Activated T-cell treated with anti-CD3 and anti-CD28 coated beads for 24 hours (primary cell): ENCODE results near the gene ATXN1L.
A peak's percentile ranks its signal among the peaks of the same experiment; 100 is the strongest.
"Not testable (repeated sequence)": the region's sequence is repeated elsewhere in the genome, so short reads cannot be mapped to it uniquely, and the experiment has no call there.

Experiments
- DNase-seq: peaks from one replicate; pipeline ENCODE4 v3.0.0-alpha.2; 2020; ENCODE audit warnings: low read depth

ATXN1L gene, protein sequence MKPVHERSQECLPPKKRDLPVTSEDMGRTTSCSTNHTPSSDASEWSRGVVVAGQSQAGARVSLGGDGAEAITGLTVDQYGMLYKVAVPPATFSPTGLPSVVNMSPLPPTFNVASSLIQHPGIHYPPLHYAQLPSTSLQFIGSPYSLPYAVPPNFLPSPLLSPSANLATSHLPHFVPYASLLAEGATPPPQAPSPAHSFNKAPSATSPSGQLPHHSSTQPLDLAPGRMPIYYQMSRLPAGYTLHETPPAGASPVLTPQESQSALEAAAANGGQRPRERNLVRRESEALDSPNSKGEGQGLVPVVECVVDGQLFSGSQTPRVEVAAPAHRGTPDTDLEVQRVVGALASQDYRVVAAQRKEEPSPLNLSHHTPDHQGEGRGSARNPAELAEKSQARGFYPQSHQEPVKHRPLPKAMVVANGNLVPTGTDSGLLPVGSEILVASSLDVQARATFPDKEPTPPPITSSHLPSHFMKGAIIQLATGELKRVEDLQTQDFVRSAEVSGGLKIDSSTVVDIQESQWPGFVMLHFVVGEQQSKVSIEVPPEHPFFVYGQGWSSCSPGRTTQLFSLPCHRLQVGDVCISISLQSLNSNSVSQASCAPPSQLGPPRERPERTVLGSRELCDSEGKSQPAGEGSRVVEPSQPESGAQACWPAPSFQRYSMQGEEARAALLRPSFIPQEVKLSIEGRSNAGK

GRCh38 chr16:71845639-71846430, at the start of gene ATXN1L:
Gene ATXN1L (plus strand): TSS chr16:71845976. CDS start chr16:71849741, 3,765 bp downstream.
- peak; percentile 91 for DNase-seq

DNA sequence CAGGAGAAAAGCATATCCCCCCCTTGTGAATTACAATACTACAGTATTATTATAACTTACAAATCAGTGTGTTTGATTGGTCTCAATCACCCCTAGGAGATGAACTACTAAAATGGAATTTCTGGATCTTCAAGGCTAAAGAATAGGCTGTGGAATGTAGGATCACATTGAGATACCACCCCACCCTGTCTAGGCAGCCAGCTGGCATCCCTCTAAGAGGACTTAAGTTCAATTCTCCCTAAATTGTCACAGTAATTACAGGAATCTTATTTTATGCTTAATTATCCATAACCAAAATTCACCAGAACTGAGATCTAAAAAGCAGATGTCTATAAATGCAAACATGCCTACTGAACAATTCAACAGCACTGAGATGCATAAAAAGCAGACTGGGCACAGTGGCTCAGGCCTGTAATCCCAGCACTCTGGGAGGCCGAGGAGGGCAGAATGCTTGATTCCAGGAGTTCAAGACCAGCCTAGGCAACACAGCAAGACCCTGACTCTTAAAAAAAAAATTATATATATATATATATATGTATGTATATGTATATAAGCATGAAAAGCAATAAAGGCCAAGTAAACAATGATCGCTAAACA, 49.2 kb upstream of the ATXN1L start:
- no peak for DNase-seq

DNA sequence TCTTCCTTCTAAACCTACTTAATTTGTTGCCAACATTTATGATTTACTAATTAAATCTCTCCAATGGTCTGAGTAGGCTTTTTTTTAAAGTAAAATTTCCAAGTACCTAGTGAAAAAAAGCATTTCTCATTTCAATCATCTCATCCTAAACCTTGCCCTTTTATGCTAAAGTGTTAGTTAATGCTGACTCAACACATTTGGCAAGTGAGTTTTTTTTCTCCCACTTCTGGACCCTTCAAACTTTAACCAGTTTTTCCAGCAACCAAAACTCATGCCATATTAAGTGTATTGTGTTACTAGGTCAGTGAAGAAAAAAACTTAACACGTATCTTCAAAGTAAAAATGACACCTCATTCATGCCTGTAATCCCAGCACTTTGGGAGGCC, 42.5 kb upstream of the ATXN1L start:
- DNase-seq, result no peak

- peak; percentile 41 for DNase-seq
Observed at GRCh38 chr16:71807905-71808592, 37.7 kb upstream of the ATXN1L start.

DNA sequence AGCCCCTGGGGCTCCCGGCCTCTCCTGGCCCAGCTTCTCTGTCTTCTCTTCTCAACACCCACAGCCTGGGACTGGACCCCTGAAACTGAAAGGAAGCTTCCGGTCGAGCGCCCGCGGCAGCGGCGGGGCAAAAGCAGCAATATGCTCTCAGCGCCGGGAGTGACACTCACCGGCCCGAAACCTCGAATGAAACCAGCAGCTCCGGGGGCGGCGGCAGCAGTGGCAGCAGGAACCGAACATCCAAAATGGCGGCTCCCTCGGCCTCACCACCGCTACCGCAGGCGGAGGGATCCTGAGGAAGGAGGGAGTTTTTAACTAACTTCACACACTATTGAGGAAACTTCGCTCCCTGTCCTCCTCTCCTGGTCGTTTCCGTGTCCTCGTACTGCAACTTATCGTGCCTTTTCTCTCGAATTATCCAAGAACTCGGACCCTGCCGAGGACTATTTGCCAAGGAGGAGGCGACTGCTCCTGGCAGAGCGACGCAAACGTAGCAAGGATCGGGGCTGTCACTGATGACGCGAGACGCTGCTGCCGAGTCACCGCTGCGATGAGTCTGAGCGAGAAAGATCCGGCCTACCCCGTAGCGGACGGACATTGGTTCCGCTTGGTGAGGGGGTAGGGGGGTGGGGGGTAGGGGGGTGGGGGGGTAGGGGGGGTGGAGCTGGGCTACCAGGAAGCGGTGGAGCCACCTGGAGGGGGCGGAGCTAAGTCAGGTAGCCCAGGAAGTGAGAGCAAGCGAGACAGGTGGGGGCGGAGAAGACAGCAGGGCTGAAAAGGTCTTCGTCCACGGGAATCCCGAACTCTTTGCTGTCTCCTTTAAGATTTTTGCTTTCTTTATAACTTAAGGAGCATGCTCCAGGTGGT, 37.0 kb upstream of the ATXN1L start, which contains the start of gene AP1G1:
Gene AP1G1, minus strand, starts transcription at position 242 of the 867 bp plus-strand sequence. CDS start 19,355 bp downstream, outside the sequence.
- peak; percentile 88 for DNase-seq

DNA sequence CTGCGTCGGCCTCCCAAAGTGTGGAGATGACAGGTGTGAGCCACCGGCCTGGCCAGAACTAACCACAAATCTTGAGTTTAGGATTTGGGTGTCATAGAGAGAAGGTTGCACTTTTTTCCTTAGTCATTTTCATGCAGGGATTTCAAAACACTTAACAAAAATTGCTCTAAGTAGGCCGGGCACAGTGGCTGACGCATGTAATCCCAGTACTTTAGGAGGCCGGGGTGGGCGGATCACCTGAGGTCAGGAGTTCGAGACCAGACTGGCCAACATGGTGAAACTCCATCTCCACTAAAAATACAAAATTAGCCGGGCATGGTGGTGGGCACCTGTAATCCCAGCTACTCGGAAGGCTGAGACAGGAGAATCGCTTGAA, 35.6 kb upstream of the ATXN1L start:
- DNase-seq, result not testable (repeated sequence)

GRCh38 chr16:71811261-71811803, 34.4 kb upstream of the ATXN1L start:
- DNase-seq, result no peak

DNA sequence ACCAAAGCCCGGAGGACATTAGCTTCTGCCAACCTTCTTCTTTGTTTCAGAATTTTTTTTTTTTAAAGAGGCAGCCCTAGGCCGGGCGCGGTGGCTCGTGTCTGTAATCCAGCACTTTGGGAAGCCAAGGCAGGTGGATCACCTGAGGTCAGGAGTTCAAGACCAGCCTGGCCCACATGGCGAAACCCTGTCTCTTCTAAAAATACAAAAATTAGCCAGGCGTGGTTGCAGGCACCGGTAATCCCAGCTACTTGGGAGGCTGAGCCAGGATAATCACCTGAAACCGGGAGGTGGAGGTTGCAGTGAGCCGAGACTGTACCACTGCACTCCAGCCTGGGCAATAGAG, 28.6 kb upstream of the ATXN1L start:
- DNase-seq, result not testable (repeated sequence)

GRCh38 chr16:71826533-71827017, 19.2 kb upstream of the ATXN1L start:
- no peak for DNase-seq

DNA sequence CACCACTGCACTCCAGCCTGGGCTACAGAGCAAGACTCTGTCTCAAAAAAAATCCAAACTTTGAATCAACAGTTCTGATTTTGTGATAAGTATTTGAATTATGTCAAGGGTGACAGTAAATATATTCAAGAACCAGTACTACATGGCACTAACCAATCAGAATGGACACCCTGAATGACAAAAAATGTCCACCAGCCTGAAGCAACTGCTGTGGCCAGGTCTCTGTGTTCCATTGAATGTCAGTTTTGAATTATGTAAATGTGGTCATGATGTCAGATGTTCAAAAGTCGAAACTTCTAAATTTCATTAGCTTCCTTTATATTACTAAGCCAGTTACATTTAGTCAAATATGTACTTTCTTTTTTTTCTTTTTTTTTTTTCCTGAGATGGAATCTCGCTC, 15.4 kb upstream of the ATXN1L start:
- no peak for DNase-seq

DNA sequence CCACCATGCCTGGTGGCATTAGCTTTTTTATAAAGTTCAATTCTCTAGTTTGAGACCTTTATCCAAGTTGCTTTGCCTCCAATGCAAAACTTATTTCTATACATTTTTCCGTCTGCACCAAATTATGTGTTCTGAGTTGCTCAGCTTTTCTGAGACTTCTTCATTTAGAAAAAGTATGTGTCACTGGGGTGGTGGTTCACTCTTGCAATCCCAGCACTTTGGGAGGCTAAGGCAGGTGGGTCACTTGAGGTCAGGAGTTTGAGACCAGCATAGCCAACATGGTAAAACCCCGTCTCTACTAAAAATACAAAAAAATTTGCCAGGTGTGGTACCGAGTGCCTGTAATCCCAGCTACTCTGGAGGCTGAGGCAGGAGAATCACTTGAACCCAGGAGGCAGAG, 14.1 kb upstream of the ATXN1L start:
- DNase-seq, result not testable (repeated sequence)

GRCh38 chr16:71832112-71832511, 13.7 kb upstream of the ATXN1L start:
- DNase-seq, result not testable (repeated sequence)

DNA sequence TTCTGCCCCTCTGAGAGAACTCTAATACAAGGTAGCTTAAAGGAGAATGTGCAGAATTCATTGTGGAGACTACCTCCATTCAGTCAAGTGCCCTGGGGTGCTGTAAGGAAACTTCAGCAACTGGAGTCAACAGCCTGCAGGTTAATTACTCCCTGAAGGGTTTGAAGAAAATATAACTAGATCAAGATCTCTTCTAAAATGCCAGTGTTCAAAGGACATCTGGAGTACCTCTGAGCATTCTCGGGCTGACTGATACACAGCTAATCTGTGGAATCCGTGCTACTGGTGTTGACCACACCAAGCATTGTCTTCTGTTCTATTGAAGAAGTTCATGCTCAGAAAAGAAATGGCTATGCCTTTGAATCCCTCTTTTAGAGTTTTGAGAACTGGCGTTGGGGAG, 11.5 kb upstream of the ATXN1L start:
- no peak for DNase-seq

- DNase-seq, result no peak
Observed at GRCh38 chr16:71837150-71837549, 8.6 kb upstream of the ATXN1L start.

DNA sequence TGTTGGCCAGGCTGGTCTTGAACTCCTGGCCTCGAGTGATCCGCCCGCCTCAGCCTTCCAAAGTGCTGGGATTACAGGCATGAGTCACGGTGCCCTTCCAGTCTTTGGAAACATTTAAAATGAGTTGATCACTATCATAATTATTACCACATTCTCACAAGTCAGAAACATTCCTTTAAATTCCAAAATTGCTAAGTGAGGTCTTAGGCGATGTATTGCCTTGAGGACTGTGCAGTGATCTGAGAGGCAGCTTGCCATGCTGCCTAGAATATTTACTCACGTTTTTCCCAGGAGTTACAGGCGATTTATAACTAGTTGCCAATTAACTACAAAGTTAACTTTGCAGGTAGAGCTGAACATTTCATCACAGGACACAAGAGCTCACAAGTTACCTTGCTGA, 5.7 kb upstream of the ATXN1L start:
- no peak for DNase-seq

DNA sequence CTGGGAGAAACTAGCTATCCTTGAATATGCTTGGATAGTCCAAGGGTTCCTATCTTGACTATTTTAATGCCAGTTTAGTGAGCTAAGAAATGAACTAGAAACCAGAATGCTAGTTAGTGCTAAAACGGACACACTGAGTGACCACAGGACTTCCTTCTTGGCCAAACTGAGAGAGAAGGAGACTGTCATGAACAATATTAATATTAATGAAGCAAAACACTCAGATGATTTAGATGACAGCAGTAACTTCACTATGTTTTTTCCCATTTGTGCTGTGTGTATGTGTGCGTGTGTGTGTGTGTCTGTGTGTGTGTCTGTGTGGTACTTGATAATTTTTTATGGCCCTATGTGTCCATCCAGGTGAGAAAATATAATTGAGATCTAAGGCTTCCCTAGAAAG, 2.2 kb upstream of the ATXN1L start:
- DNase-seq, result no peak

- no peak for DNase-seq
Observed at GRCh38 chr16:71846431-71846830, 655 bp downstream of the ATXN1L start.

DNA sequence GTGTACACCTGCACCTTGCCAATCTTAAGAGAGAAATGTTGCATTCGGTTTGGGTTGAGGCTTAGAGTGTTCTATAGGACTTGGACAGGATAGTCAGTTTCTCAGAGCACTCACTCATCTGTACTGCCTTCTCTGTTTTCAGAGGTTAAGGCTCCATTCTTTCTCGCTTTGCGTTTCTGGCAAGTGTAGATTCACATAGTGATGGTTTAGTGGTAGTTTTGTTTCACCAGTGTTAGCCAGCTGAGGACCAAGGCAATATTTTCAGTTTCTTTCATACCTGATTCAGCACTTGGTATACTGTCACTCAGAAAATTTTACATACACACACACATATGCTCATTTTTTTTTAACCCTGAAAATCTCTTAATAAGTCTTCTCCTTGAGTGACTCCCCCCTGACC, 1.3 kb downstream of the ATXN1L start:
- no peak for DNase-seq

DNA sequence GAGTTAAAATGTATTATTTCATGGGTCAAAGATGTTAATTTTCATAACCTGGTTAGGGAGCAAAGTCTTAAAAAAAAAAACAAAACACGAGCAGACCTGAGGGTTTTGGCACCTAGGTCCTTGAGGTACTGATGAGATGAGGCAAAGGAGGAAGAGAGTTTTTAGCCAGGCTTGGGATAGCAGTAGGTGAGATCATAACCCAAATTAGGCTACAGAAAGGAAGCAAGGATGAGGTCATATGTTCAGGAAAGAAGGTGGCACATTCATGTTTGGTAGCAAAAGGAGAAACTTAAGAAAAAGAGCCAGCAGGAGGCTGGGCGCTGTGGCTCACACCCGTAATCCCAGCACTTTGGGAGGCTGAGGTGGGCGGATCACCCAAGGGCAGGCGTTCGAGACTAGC, 2.8 kb downstream of the ATXN1L start:
- DNase-seq, result no peak

DNA sequence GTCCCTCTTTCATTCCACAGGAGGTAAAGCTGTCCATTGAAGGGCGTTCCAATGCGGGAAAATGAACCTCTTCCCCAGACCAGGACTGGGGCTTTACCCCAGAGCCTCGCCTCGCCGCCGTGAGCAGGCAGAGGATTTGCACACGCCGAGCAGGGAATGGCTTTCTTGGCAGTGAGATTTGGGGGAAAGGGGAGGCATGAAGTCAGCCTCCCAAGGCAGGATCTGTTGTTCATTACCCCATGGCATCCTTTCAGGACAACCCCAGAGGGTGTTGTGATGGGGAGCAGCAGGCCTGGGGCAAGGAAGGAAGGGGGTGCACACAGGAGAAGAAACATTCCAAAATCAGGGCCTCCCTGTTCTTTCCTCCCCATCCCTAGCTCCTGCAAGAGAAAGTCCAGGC, 6.0 kb downstream of the ATXN1L start:
- DNase-seq, result no peak
